H1 (cell line): ENCODE data around the gene PDF. TPM values are rescaled to one million over a fixed set of nuclear protein-coding genes. Genes with fewer than 3 reads are reported as not detected.

Experiments
- CTCF ChIA-PET: fragments of 300-600 bp; sonication (Branson Sonifier 250); formaldehyde crosslinking; loops from one replicate; lab custom pipeline; 2021; ENCODE audit not compliant: partially characterized antibody; lab: Charles Lee
- POLR2A ChIA-PET: fragments of 300-600 bp; sonication (Branson Sonifier 250); formaldehyde crosslinking; loops from one replicate; lab custom pipeline; 2021; ENCODE audit warnings: inconsistent platforms; ENCODE audit not compliant: partially characterized antibody; lab: Charles Lee
- DNase-seq, 2 experiments: peaks; one replicate each; pipeline versions ENCODE4 v3.0.0 to v3.0.0-alpha.2; 2010 to 2022; ENCODE audit warnings: low spot score in 2 of 2, low read depth in 1 of 2, mixed read lengths in 1 of 2
- FAIRE-seq: peaks from 2 replicates; lab custom pipeline; 2011; peaks lifted over from hg19 to GRCh38; lab: Jason Lieb, UNC
- H2AFZ ChIP-seq: 2 replicates; pipeline ENCODE4 v1.8.1; 2012; ENCODE audit warnings: low read length, inconsistent platforms
- H2AK5ac ChIP-seq: 2 replicates; pipeline ENCODE4 v1.6.1; 2013; ENCODE audit warnings: low read depth, low read length
- H2BK120ac ChIP-seq: replicated peaks from 2 replicates; pipeline ENCODE3; 2013; ENCODE audit warnings: low read depth, low read length, inconsistent platforms
- H2BK12ac ChIP-seq: 2 replicates; pipeline ENCODE4 v1.6.1; 2013; ENCODE audit warnings: low read depth, low read length
- H2BK15ac ChIP-seq: 2 replicates; pipeline ENCODE4 v1.6.1; 2013; ENCODE audit warnings: low read length
- H2BK20ac ChIP-seq: 2 replicates; pipeline ENCODE4 v1.6.1; 2013; ENCODE audit warnings: low read length
- H2BK5ac ChIP-seq: 2 replicates; pipeline ENCODE4 v1.6.1; 2013; ENCODE audit warnings: low read depth, low read length
- H3K14ac ChIP-seq: 2 replicates; pipeline ENCODE4 v1.6.1; 2013; ENCODE audit warnings: inconsistent platforms; ENCODE audit not compliant: insufficient read length
- H3K18ac ChIP-seq: 2 replicates; pipeline ENCODE4 v1.6.1; 2013; ENCODE audit warnings: low read length; ENCODE audit errors: extremely low read depth
- H3K23ac ChIP-seq: 2 replicates; pipeline ENCODE4 v1.6.1; 2013; ENCODE audit warnings: inconsistent platforms; ENCODE audit not compliant: insufficient read length
- H3K23me2 ChIP-seq: 2 replicates; pipeline ENCODE4 v1.6.1; 2013; ENCODE audit warnings: low read depth, low read length
- H3K27ac ChIP-seq: 2 replicates; pipeline ENCODE4 v1.6.1; 2011; ENCODE audit warnings: low read depth, low read length, inconsistent platforms
- H3K27me3 ChIP-seq, 4 experiments: replicated peaks in 1 of 4; 1 replicate in 1 of 4; 2 replicates in 3 of 4; pipeline versions ENCODE4 v1.6.1 to v1.8.1; 2011 to 2013; ENCODE audit warnings: low read length in 3 of 4, mild to moderate bottlenecking in 3 of 4, inconsistent platforms in 2 of 4, mixed read lengths in 2 of 4, moderate library complexity in 1 of 4; ENCODE audit not compliant: control insufficient read depth in 3 of 4, insufficient read depth in 3 of 4; ENCODE audit errors: extremely low read depth in 1 of 4
- H3K36me3 ChIP-seq, 4 experiments: 2 replicates each; pipeline versions ENCODE4 v1.6.1 to v1.8.1; 2011 to 2013; ENCODE audit warnings: mild to moderate bottlenecking in 4 of 4, low read length in 3 of 4, moderate library complexity in 2 of 4, control low read depth in 1 of 4, inconsistent platforms in 1 of 4; ENCODE audit not compliant: insufficient read depth in 4 of 4, control insufficient read depth in 2 of 4
- H3K4ac ChIP-seq: replicated peaks from 2 replicates; pipeline ENCODE3; 2013; ENCODE audit warnings: low read length, low read depth, mixed read lengths, inconsistent platforms; ENCODE audit not compliant: insufficient read length
- H3K4me1 ChIP-seq, 4 experiments: replicated peaks in 1 of 4; 1 replicate in 1 of 4; 2 replicates in 3 of 4; pipeline versions ENCODE4 v1.6.1 to v1.8.1; 2011 to 2013; ENCODE audit warnings: low read length in 3 of 4, inconsistent platforms in 2 of 4, mixed read lengths in 1 of 4; ENCODE audit not compliant: insufficient read depth in 4 of 4, control insufficient read depth in 3 of 4
- H3K4me2 ChIP-seq, 2 experiments: 2 replicates each; pipeline versions ENCODE4 v1.6.1 to v1.8.1; 2011 to 2013; ENCODE audit warnings: low read depth in 2 of 2, low read length in 2 of 2, control low read depth in 1 of 2, inconsistent platforms in 1 of 2, mild to moderate bottlenecking in 1 of 2; ENCODE audit not compliant: insufficient read depth in 1 of 2
- H3K4me3 ChIP-seq, 4 experiments: fragments of 200-600, 300-600 bp in 1 of 4; sonication (generic), shearing (Covaris generic), sonication (Bioruptor Twin) in 1 of 4; 2 replicates each; pipeline versions ENCODE4 v1.5.1 to v1.8.1; 2011 to 2016; ENCODE audit warnings: low read length in 4 of 4, low read depth in 3 of 4, control low read depth in 2 of 4, inconsistent platforms in 2 of 4, mild to moderate bottlenecking in 2 of 4, mixed read lengths in 1 of 4, moderate library complexity in 1 of 4; ENCODE audit not compliant: insufficient read depth in 2 of 4; ENCODE audit errors: extremely low read depth in 1 of 4
- H3K56ac ChIP-seq: replicated peaks from 2 replicates; pipeline ENCODE3; 2013; ENCODE audit warnings: low read depth, mild to moderate bottlenecking, mixed read lengths, low read length, inconsistent platforms; ENCODE audit not compliant: insufficient read length
- H3K79me1 ChIP-seq: 2 replicates; pipeline ENCODE4 v1.6.1; 2013; ENCODE audit warnings: low read depth, low read length, control low read depth
- H3K79me2 ChIP-seq, 2 experiments: 2 replicates each; pipeline versions ENCODE4 v1.6.1 to v1.8.1; 2012 to 2013; ENCODE audit warnings: low read length in 2 of 2, mild to moderate bottlenecking in 2 of 2, inconsistent platforms in 1 of 2; ENCODE audit not compliant: insufficient read depth in 2 of 2, control insufficient read depth in 1 of 2
- H3K9ac ChIP-seq, 4 experiments: replicated peaks in 1 of 4; 1 replicate in 1 of 4; 2 replicates in 3 of 4; pipeline versions ENCODE4 v1.6.1 to v1.8.1; 2011 to 2013; ENCODE audit warnings: low read depth in 3 of 4, low read length in 3 of 4, control low read depth in 2 of 4, mild to moderate bottlenecking in 2 of 4, moderate library complexity in 2 of 4, inconsistent platforms in 1 of 4; ENCODE audit errors: extremely low read depth in 1 of 4
- H3K9me3 ChIP-seq, 2 experiments: 2 replicates each; pipeline versions ENCODE4 v1.6.1 to v1.8.1; 2012 to 2013; ENCODE audit warnings: mild to moderate bottlenecking in 2 of 2, moderate library complexity in 2 of 2, control low read depth in 1 of 2, inconsistent platforms in 1 of 2, low read depth in 1 of 2, low read length in 1 of 2, mixed read lengths in 1 of 2; ENCODE audit not compliant: insufficient read depth in 2 of 2
- H4K20me1 ChIP-seq, 2 experiments: replicated peaks in 1 of 2; 2 replicates each; pipeline versions ENCODE3 to v1.8.1; 2011 to 2013; ENCODE audit warnings: inconsistent platforms in 2 of 2, low read length in 2 of 2, mild to moderate bottlenecking in 1 of 2; ENCODE audit not compliant: insufficient read depth in 2 of 2, control insufficient read depth in 1 of 2
- H4K5ac ChIP-seq: 2 replicates; pipeline ENCODE4 v1.6.1; 2013; ENCODE audit warnings: low read length, low read depth, mixed read lengths, inconsistent platforms; ENCODE audit not compliant: insufficient read length
- H4K8ac ChIP-seq: 2 replicates; pipeline ENCODE4 v1.8.0; 2013; ENCODE audit warnings: mild to moderate bottlenecking, moderate library complexity, low read length, inconsistent platforms; ENCODE audit not compliant: insufficient read depth; ENCODE audit errors: extremely low read depth
- H4K91ac ChIP-seq: replicated peaks from 2 replicates; pipeline ENCODE3; 2013; ENCODE audit warnings: low read length, mixed read lengths, inconsistent platforms; ENCODE audit not compliant: insufficient read length
- POLR2A ChIP-seq, 2 experiments: IDR thresholded peaks; 1 replicate in 1 of 2; 2 replicates in 1 of 2; pipeline ENCODE4 v1.6.1; 2011; ENCODE audit warnings: low read depth in 2 of 2, low read length in 2 of 2, mild to moderate bottlenecking in 2 of 2; ENCODE audit errors: control extremely low read depth in 1 of 2
- RBBP5 ChIP-seq: IDR thresholded peaks from 2 replicates; pipeline ENCODE4 v1.7.1; 2012; ENCODE audit warnings: low read depth, mild to moderate bottlenecking, inconsistent platforms, low read length, moderate library complexity, borderline replicate concordance
- WGBS, 2 experiments: shearing (Covaris generic) in 1 of 2; methylation state at CpG; one replicate each; pipeline versions ENCODE4 v1.1.6 to v1.1.7; 2013 to 2015; ENCODE audit warnings: low lambda C conversion rate in 2 of 2, mixed read lengths in 2 of 2, inconsistent platforms in 1 of 2, low coverage in 1 of 2, missing lambda C conversion rate in 1 of 2; ENCODE audit not compliant: insufficient replicate concordance in 2 of 2, insufficient coverage in 1 of 2, insufficient read length in 1 of 2; ENCODE audit errors: extremely low coverage in 1 of 2, missing lambda C conversion rate in 1 of 2; 5-methylcytosine and 5-hydroxymethylcytosine counted together
- polyA plus RNA-seq, 7 experiments: library from polyadenylated mRNA; depleted of rRNA in 3 of 7; stranded (reverse) in 5 of 7; unstranded in 2 of 7; fragments of >200 nt in 5 of 7; fragments of 200-250 nt in 2 of 7; gene quantifications; 1 replicate in 5 of 7; 2 replicates in 1 of 7; 4 replicates in 1 of 7; pipeline versions ENCODE4 v1.2.1 to v1.2.3, GENCODE V29; 2011 to 2013; ENCODE audit warnings: missing spikeins in 2 of 7, mixed read lengths in 2 of 7
- total RNA-seq: library from RNA; stranded (reverse); fragmentation: NEBNext Ultra II Directional; extraction: Animal tissue kit (Norgen Biotek cat#: 25700); gene quantifications from 2 replicates; pipeline ENCODE4 v1.2.1, GENCODE V29; 2021

Gene PDF
- total and polyA plus RNA-seq, 2 of the 8 experiments (the other 6 are each of a cell fraction or from before 2014, with no cell fraction given), result 17.7 to 23.9 TPM

GRCh38 chr16:69326172-69326873 lies 4.1 kb downstream of the PDF start:
- Histone ChIP-seq H3K4me3 (no peak overlapping the region), H3K27me3 (no peaks in the 10 kb centered on the region), H3K56ac (no peak overlapping the region), H3K79me1 (peaks cover 21% of the 10 kb centered on the region), H3K9ac (no peak overlapping the region; a peak in 1 of 7 replicates), H2AK5ac (no peak overlapping the region), H2BK15ac (no peak overlapping the region), H4K91ac (no peak overlapping the region), H3K14ac (no peak overlapping the region), H3K4me1 (peaks cover 6 to 17% (median 10%) of the 10 kb centered on the region in 4 experiments), H3K23me2 (peaks cover 11% of the 10 kb centered on the region; the same call in 1 of the 2 replicates), H3K9me3 (no peaks in the 10 kb centered on the region), H4K8ac (no peak overlapping the region), H3K4ac (no peak overlapping the region), H3K27ac (no peak overlapping the region), H3K79me2 (peaks cover 9 to 67% of the 10 kb centered on the region in 2 experiments), H3K4me2 (peak overlapping the region in 1 of 2 experiments; percentile 24; a peak in 2 of 4 replicates), H3K18ac (no peak overlapping the region), H2BK5ac (no peak overlapping the region), H2BK12ac (no peak overlapping the region), H3K36me3 (peaks cover 11 to 73% (median 31%) of the 10 kb centered on the region in 4 experiments), H4K20me1 (peaks cover 14 to 42% of the 10 kb centered on the region in 2 experiments), H2BK20ac (no peak overlapping the region), H2AFZ (no peak overlapping the region), H4K5ac (no peak overlapping the region), H2BK120ac (no peak overlapping the region), H3K23ac (no peak overlapping the region)
- DNase-seq (no peak), FAIRE-seq (no peak)
- WGBS, 2 experiments, result 90% methylated on average over 7 of the region's 7 CpGs; no CpG with 5 or more reads in 1 of the 2 experiments
- TF ChIP-seq POLR2A (IDR thresholded peaks at IDR 0.05; ENCODE audit: control extremely low read depth in 1 of 2, low read depth in 2 of 2, low read length in 2 of 2) (peak in 1 of 2 experiments; percentile 45; a peak in 1 of 3 replicates), RBBP5 (no peak)
- CTCF ChIA-PET, result interaction anchor here (0.5 to 1.4 kb wide), 5 partner anchors 8 to 158 kb away, joined by 3 to 4 read pairs (median 3); no protein-coding TSS in a partner anchor
- POLR2A ChIA-PET, result interaction anchor here (0.6 to 29.8 kb wide), 7 partner anchors 6 to 176 kb away, joined by 3 to 497 read pairs (median 3); partner anchors contain the start of genes COG8, NIP7, PDF and TMED6
